H1 (cell line): ENCODE data around the gene NHLRC2. TPM values are rescaled to one million over a fixed set of nuclear protein-coding genes. Genes with fewer than 3 reads are reported as not detected.

Experiments
- CTCF ChIA-PET: fragments of 300-600 bp; sonication (Branson Sonifier 250); formaldehyde crosslinking; loops from one replicate; lab custom pipeline; 2021; ENCODE audit not compliant: partially characterized antibody; lab: Charles Lee
- POLR2A ChIA-PET: fragments of 300-600 bp; sonication (Branson Sonifier 250); formaldehyde crosslinking; loops from one replicate; lab custom pipeline; 2021; ENCODE audit warnings: inconsistent platforms; ENCODE audit not compliant: partially characterized antibody; lab: Charles Lee
- DNase-seq, 2 experiments: peaks; one replicate each; pipeline versions ENCODE4 v3.0.0 to v3.0.0-alpha.2; 2010 to 2022; ENCODE audit warnings: low spot score in 2 of 2, low read depth in 1 of 2, mixed read lengths in 1 of 2
- FAIRE-seq: peaks from 2 replicates; lab custom pipeline; 2011; peaks lifted over from hg19 to GRCh38; lab: Jason Lieb, UNC
- H2AFZ ChIP-seq: 2 replicates; pipeline ENCODE4 v1.8.1; 2012; ENCODE audit warnings: low read length, inconsistent platforms
- H2AK5ac ChIP-seq: 2 replicates; pipeline ENCODE4 v1.6.1; 2013; ENCODE audit warnings: low read depth, low read length
- H2BK120ac ChIP-seq: replicated peaks from 2 replicates; pipeline ENCODE3; 2013; ENCODE audit warnings: low read depth, low read length, inconsistent platforms
- H2BK12ac ChIP-seq: 2 replicates; pipeline ENCODE4 v1.6.1; 2013; ENCODE audit warnings: low read depth, low read length
- H2BK15ac ChIP-seq: 2 replicates; pipeline ENCODE4 v1.6.1; 2013; ENCODE audit warnings: low read length
- H2BK20ac ChIP-seq: 2 replicates; pipeline ENCODE4 v1.6.1; 2013; ENCODE audit warnings: low read length
- H2BK5ac ChIP-seq: 2 replicates; pipeline ENCODE4 v1.6.1; 2013; ENCODE audit warnings: low read depth, low read length
- H3K14ac ChIP-seq: 2 replicates; pipeline ENCODE4 v1.6.1; 2013; ENCODE audit warnings: inconsistent platforms; ENCODE audit not compliant: insufficient read length
- H3K18ac ChIP-seq: 2 replicates; pipeline ENCODE4 v1.6.1; 2013; ENCODE audit warnings: low read length; ENCODE audit errors: extremely low read depth
- H3K23ac ChIP-seq: 2 replicates; pipeline ENCODE4 v1.6.1; 2013; ENCODE audit warnings: inconsistent platforms; ENCODE audit not compliant: insufficient read length
- H3K23me2 ChIP-seq: 2 replicates; pipeline ENCODE4 v1.6.1; 2013; ENCODE audit warnings: low read depth, low read length
- H3K27ac ChIP-seq: 2 replicates; pipeline ENCODE4 v1.6.1; 2011; ENCODE audit warnings: low read depth, low read length, inconsistent platforms
- H3K27me3 ChIP-seq, 4 experiments: replicated peaks in 1 of 4; 1 replicate in 1 of 4; 2 replicates in 3 of 4; pipeline versions ENCODE4 v1.6.1 to v1.8.1; 2011 to 2013; ENCODE audit warnings: low read length in 3 of 4, mild to moderate bottlenecking in 3 of 4, inconsistent platforms in 2 of 4, mixed read lengths in 2 of 4, moderate library complexity in 1 of 4; ENCODE audit not compliant: control insufficient read depth in 3 of 4, insufficient read depth in 3 of 4; ENCODE audit errors: extremely low read depth in 1 of 4
- H3K36me3 ChIP-seq, 4 experiments: 2 replicates each; pipeline versions ENCODE4 v1.6.1 to v1.8.1; 2011 to 2013; ENCODE audit warnings: mild to moderate bottlenecking in 4 of 4, low read length in 3 of 4, moderate library complexity in 2 of 4, control low read depth in 1 of 4, inconsistent platforms in 1 of 4; ENCODE audit not compliant: insufficient read depth in 4 of 4, control insufficient read depth in 2 of 4
- H3K4ac ChIP-seq: replicated peaks from 2 replicates; pipeline ENCODE3; 2013; ENCODE audit warnings: low read length, low read depth, mixed read lengths, inconsistent platforms; ENCODE audit not compliant: insufficient read length
- H3K4me1 ChIP-seq, 4 experiments: replicated peaks in 1 of 4; 1 replicate in 1 of 4; 2 replicates in 3 of 4; pipeline versions ENCODE4 v1.6.1 to v1.8.1; 2011 to 2013; ENCODE audit warnings: low read length in 3 of 4, inconsistent platforms in 2 of 4, mixed read lengths in 1 of 4; ENCODE audit not compliant: insufficient read depth in 4 of 4, control insufficient read depth in 3 of 4
- H3K4me2 ChIP-seq, 2 experiments: 2 replicates each; pipeline versions ENCODE4 v1.6.1 to v1.8.1; 2011 to 2013; ENCODE audit warnings: low read depth in 2 of 2, low read length in 2 of 2, control low read depth in 1 of 2, inconsistent platforms in 1 of 2, mild to moderate bottlenecking in 1 of 2; ENCODE audit not compliant: insufficient read depth in 1 of 2
- H3K4me3 ChIP-seq, 4 experiments: fragments of 200-600, 300-600 bp in 1 of 4; sonication (generic), shearing (Covaris generic), sonication (Bioruptor Twin) in 1 of 4; 2 replicates each; pipeline versions ENCODE4 v1.5.1 to v1.8.1; 2011 to 2016; ENCODE audit warnings: low read length in 4 of 4, low read depth in 3 of 4, control low read depth in 2 of 4, inconsistent platforms in 2 of 4, mild to moderate bottlenecking in 2 of 4, mixed read lengths in 1 of 4, moderate library complexity in 1 of 4; ENCODE audit not compliant: insufficient read depth in 2 of 4; ENCODE audit errors: extremely low read depth in 1 of 4
- H3K56ac ChIP-seq: replicated peaks from 2 replicates; pipeline ENCODE3; 2013; ENCODE audit warnings: low read depth, mild to moderate bottlenecking, mixed read lengths, low read length, inconsistent platforms; ENCODE audit not compliant: insufficient read length
- H3K79me1 ChIP-seq: 2 replicates; pipeline ENCODE4 v1.6.1; 2013; ENCODE audit warnings: low read depth, low read length, control low read depth
- H3K79me2 ChIP-seq, 2 experiments: 2 replicates each; pipeline versions ENCODE4 v1.6.1 to v1.8.1; 2012 to 2013; ENCODE audit warnings: low read length in 2 of 2, mild to moderate bottlenecking in 2 of 2, inconsistent platforms in 1 of 2; ENCODE audit not compliant: insufficient read depth in 2 of 2, control insufficient read depth in 1 of 2
- H3K9ac ChIP-seq, 4 experiments: replicated peaks in 1 of 4; 1 replicate in 1 of 4; 2 replicates in 3 of 4; pipeline versions ENCODE4 v1.6.1 to v1.8.1; 2011 to 2013; ENCODE audit warnings: low read depth in 3 of 4, low read length in 3 of 4, control low read depth in 2 of 4, mild to moderate bottlenecking in 2 of 4, moderate library complexity in 2 of 4, inconsistent platforms in 1 of 4; ENCODE audit errors: extremely low read depth in 1 of 4
- H3K9me3 ChIP-seq, 2 experiments: 2 replicates each; pipeline versions ENCODE4 v1.6.1 to v1.8.1; 2012 to 2013; ENCODE audit warnings: mild to moderate bottlenecking in 2 of 2, moderate library complexity in 2 of 2, control low read depth in 1 of 2, inconsistent platforms in 1 of 2, low read depth in 1 of 2, low read length in 1 of 2, mixed read lengths in 1 of 2; ENCODE audit not compliant: insufficient read depth in 2 of 2
- H4K20me1 ChIP-seq, 2 experiments: replicated peaks in 1 of 2; 2 replicates each; pipeline versions ENCODE3 to v1.8.1; 2011 to 2013; ENCODE audit warnings: inconsistent platforms in 2 of 2, low read length in 2 of 2, mild to moderate bottlenecking in 1 of 2; ENCODE audit not compliant: insufficient read depth in 2 of 2, control insufficient read depth in 1 of 2
- H4K5ac ChIP-seq: 2 replicates; pipeline ENCODE4 v1.6.1; 2013; ENCODE audit warnings: low read length, low read depth, mixed read lengths, inconsistent platforms; ENCODE audit not compliant: insufficient read length
- H4K8ac ChIP-seq: 2 replicates; pipeline ENCODE4 v1.8.0; 2013; ENCODE audit warnings: mild to moderate bottlenecking, moderate library complexity, low read length, inconsistent platforms; ENCODE audit not compliant: insufficient read depth; ENCODE audit errors: extremely low read depth
- H4K91ac ChIP-seq: replicated peaks from 2 replicates; pipeline ENCODE3; 2013; ENCODE audit warnings: low read length, mixed read lengths, inconsistent platforms; ENCODE audit not compliant: insufficient read length
- BRCA1 ChIP-seq: IDR thresholded peaks from 2 replicates; pipeline ENCODE4 v1.6.1; 2012; ENCODE audit warnings: low read depth, low read length, improper control_type of control experiment
- CTBP2 ChIP-seq: IDR thresholded peaks from 2 replicates; pipeline ENCODE4 v1.7.0; 2011; ENCODE audit warnings: borderline replicate concordance, mild to moderate bottlenecking, moderate library complexity, mixed read lengths, low read length; ENCODE audit not compliant: insufficient read depth, insufficient read length
- GTF2F1 ChIP-seq: IDR thresholded peaks from 2 replicates; pipeline ENCODE4 v1.6.1; 2012; ENCODE audit warnings: low read depth, low read length, improper control_type of control experiment, borderline replicate concordance
- HDAC6 ChIP-seq: IDR thresholded peaks from one replicate; pipeline ENCODE4 v1.7.1; 2012; ENCODE audit warnings: low read depth, mild to moderate bottlenecking, inconsistent platforms, low read length, moderate library complexity
- MAFK ChIP-seq: IDR thresholded peaks from 2 replicates; pipeline ENCODE4 v1.6.1; 2012; ENCODE audit warnings: low read depth, mild to moderate bottlenecking, improper control_type of control experiment, low read length
- RAD21 ChIP-seq, 2 experiments: IDR thresholded peaks in 1 of 2; conservative IDR thresholded peaks in 1 of 2; 2 replicates each; pipeline ENCODE4 v1.6.1; 2011; ENCODE audit warnings: low read depth in 2 of 2, low read length in 2 of 2, improper control_type of control experiment in 1 of 2, inconsistent platforms in 1 of 2, mild to moderate bottlenecking in 1 of 2, moderate library complexity in 1 of 2
- RFX5 ChIP-seq: IDR thresholded peaks from 2 replicates; pipeline ENCODE4 v1.6.1; 2011; ENCODE audit warnings: low read depth, low read length, improper control_type of control experiment, borderline replicate concordance
- SIN3A ChIP-seq, 2 experiments: IDR thresholded peaks in 1 of 2; conservative IDR thresholded peaks in 1 of 2; 2 replicates each; pipeline ENCODE4 v1.6.1; 2011 to 2012; ENCODE audit warnings: low read length in 2 of 2, improper control_type of control experiment in 1 of 2, low read depth in 1 of 2, mild to moderate bottlenecking in 1 of 2
- SP1 ChIP-seq: IDR thresholded peaks from 2 replicates; pipeline ENCODE4 v1.6.1; 2011; ENCODE audit warnings: low read depth, low read length
- YY1 ChIP-seq: IDR thresholded peaks from 2 replicates; pipeline ENCODE4 v1.6.1; 2011; ENCODE audit warnings: low read depth, mild to moderate bottlenecking, low read length
- WGBS, 2 experiments: shearing (Covaris generic) in 1 of 2; methylation state at CpG; one replicate each; pipeline versions ENCODE4 v1.1.6 to v1.1.7; 2013 to 2015; ENCODE audit warnings: low lambda C conversion rate in 2 of 2, mixed read lengths in 2 of 2, inconsistent platforms in 1 of 2, low coverage in 1 of 2, missing lambda C conversion rate in 1 of 2; ENCODE audit not compliant: insufficient replicate concordance in 2 of 2, insufficient coverage in 1 of 2, insufficient read length in 1 of 2; ENCODE audit errors: extremely low coverage in 1 of 2, missing lambda C conversion rate in 1 of 2; 5-methylcytosine and 5-hydroxymethylcytosine counted together
- polyA plus RNA-seq, 7 experiments: library from polyadenylated mRNA; depleted of rRNA in 3 of 7; stranded (reverse) in 5 of 7; unstranded in 2 of 7; fragments of >200 nt in 5 of 7; fragments of 200-250 nt in 2 of 7; gene quantifications; 1 replicate in 5 of 7; 2 replicates in 1 of 7; 4 replicates in 1 of 7; pipeline versions ENCODE4 v1.2.1 to v1.2.3, GENCODE V29; 2011 to 2013; ENCODE audit warnings: missing spikeins in 2 of 7, mixed read lengths in 2 of 7
- total RNA-seq: library from RNA; stranded (reverse); fragmentation: NEBNext Ultra II Directional; extraction: Animal tissue kit (Norgen Biotek cat#: 25700); gene quantifications from 2 replicates; pipeline ENCODE4 v1.2.1, GENCODE V29; 2021
- TF ChIP-seq, protein P1 (sequence below), 3 experiments: IDR thresholded peaks; 1 replicate in 2 of 3; 2 replicates in 1 of 3; pipeline versions ENCODE4 v1.5.1 to v1.6.1; 2011; ENCODE audit warnings: low read length in 3 of 3, mild to moderate bottlenecking in 3 of 3, inconsistent platforms in 2 of 3, low read depth in 1 of 3, moderate library complexity in 1 of 3; ENCODE audit not compliant: insufficient read depth in 1 of 3; ENCODE audit errors: control extremely low read depth in 1 of 3

The NHLRC2 gene
- total and polyA plus RNA-seq, 2 of the 8 experiments (the other 6 are each of a cell fraction or from before 2014, with no cell fraction given): 4.9 to 25.6 TPM

DNA sequence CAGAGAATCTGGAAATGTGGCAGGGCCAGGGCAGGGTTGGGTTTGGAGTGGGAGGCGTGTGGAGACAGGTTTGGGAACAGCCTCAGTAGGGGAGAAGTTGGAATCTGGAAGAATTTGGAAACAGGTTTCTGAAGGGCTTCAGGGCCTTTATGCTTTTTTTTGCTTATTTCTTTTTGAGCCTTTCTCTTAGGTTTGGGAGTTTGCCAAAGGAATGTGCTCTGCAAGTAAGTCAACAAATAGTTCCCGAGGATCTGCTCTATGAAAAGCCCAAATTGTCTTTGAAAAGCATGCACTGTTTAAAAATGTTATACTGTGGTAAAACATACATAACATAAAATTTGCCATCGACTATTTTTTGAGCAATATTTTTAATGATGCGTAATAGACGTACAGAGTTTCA, 102.6 kb downstream of the NHLRC2 start:
- WGBS, 2 experiments: 85% methylated on average over 5 of the region's 5 CpGs; no CpG with 5 or more reads in 1 of the 2 experiments
- Histone ChIP-seq H4K8ac (no peak overlapping the region), H3K4ac (no peak overlapping the region), H4K20me1 (no peaks in the 10 kb centered on the region), H3K36me3 (no peaks in the 10 kb centered on the region), H3K14ac (no peak overlapping the region), H3K4me2 (no peak overlapping the region), H4K5ac (no peak overlapping the region), H2BK120ac (no peak overlapping the region), H3K79me1 (no peaks in the 10 kb centered on the region), H3K18ac (no peak overlapping the region), H2AFZ (no peak overlapping the region), H3K27me3 (no peaks in the 10 kb centered on the region), H2AK5ac (no peak overlapping the region), H3K9ac (no peak overlapping the region), H3K9me3 (no peaks in the 10 kb centered on the region), H3K79me2 (no peaks in the 10 kb centered on the region), H3K23ac (no peak overlapping the region), H2BK15ac (no peak overlapping the region), H2BK5ac (no peak overlapping the region), H2BK20ac (no peak overlapping the region), H3K4me1 (no peaks in the 10 kb centered on the region; a peak in 1 of 7 replicates), H3K4me3 (no peak overlapping the region), H2BK12ac (no peak overlapping the region), H3K56ac (no peak overlapping the region), H3K27ac (no peak overlapping the region), H4K91ac (no peak overlapping the region), H3K23me2 (no peaks in the 10 kb centered on the region; the same call in 1 of the 2 replicates)
- no peak for FAIRE-seq
- POLR2A ChIA-PET: no interaction called here
- DNase-seq: no peak
- CTCF ChIA-PET: no interaction called here
- no peak for TF ChIP-seq RAD21 (IDR thresholded peaks at IDR 0.05 in 1 of 2, conservative IDR thresholded peaks at IDR 0.05 in 1 of 2; ENCODE audit: low read depth in 2 of 2, low read length in 2 of 2)
- TF ChIP-seq HDAC6: no peak
- no peak for TF ChIP-seq RFX5
- TF ChIP-seq GTF2F1: no peak
- no peak for TF ChIP-seq YY1
- no peak for TF ChIP-seq SIN3A (conservative IDR thresholded peaks at IDR 0.05 in 1 of 2, IDR thresholded peaks at IDR 0.05 in 1 of 2; ENCODE audit: low read depth in 1 of 2, low read length in 2 of 2)
- no peak for TF ChIP-seq MAFK
- no peak for TF ChIP-seq CTBP2
- TF ChIP-seq BRCA1: no peak
- TF ChIP-seq, protein P1, sequence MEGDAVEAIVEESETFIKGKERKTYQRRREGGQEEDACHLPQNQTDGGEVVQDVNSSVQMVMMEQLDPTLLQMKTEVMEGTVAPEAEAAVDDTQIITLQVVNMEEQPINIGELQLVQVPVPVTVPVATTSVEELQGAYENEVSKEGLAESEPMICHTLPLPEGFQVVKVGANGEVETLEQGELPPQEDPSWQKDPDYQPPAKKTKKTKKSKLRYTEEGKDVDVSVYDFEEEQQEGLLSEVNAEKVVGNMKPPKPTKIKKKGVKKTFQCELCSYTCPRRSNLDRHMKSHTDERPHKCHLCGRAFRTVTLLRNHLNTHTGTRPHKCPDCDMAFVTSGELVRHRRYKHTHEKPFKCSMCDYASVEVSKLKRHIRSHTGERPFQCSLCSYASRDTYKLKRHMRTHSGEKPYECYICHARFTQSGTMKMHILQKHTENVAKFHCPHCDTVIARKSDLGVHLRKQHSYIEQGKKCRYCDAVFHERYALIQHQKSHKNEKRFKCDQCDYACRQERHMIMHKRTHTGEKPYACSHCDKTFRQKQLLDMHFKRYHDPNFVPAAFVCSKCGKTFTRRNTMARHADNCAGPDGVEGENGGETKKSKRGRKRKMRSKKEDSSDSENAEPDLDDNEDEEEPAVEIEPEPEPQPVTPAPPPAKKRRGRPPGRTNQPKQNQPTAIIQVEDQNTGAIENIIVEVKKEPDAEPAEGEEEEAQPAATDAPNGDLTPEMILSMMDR (IDR thresholded peaks at IDR 0.05; ENCODE audit: control extremely low read depth in 1 of 3, insufficient read depth in 1 of 3, low read depth in 1 of 3, low read length in 3 of 3): no peak
- TF ChIP-seq SP1: no peak
